Stimulated activated CD4-positive, alpha-beta T cell treated with anti-CD3 and anti-CD28 coated beads, Interleukin-2, amount 100 ng/mL, for 4 hours (primary cell): ENCODE data around the gene ADAT3.
A peak's percentile ranks its signal among the peaks of the same experiment; 100 is the strongest.

Experiments
- DNase-seq: peaks from one replicate; pipeline ENCODE4 v3.0.0-alpha.2; 2020; ENCODE audit warnings: low read depth

ADAT3 gene

GRCh38 chr19:1905110-1905862 is at the start of gene ADAT3, which contains the start of gene SCAMP4:
ADAT3 (plus strand) TSS chr19:1905399; CDS start chr19:1912048, 6,649 bp downstream.
SCAMP4 (plus strand) TSS chr19:1905399; CDS start chr19:1915020, 9,621 bp downstream.
- peak; percentile 98 for DNase-seq

DNA sequence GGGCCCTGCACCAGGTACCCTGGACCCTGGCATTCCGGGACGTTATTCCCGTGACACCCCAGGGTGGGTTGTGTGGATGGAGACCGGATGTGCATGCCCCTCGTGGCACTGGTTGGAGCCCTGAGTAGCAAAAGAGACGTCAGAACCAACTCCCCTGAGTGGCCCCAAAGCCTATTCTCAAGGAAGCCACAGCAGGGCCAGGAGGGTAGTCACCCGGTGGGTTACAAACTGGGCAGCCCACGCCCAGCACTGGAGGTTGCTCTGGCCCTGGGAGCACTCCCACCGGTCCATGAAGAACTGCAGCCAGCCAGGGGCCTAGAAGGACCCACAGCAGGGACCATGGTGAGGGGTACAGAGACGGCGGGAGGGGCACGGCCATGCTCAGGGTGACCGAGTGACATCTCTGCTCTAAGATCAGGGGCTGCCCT is 49.4 kb upstream of the ADAT3 start:
- DNase-seq, result no peak

DNA sequence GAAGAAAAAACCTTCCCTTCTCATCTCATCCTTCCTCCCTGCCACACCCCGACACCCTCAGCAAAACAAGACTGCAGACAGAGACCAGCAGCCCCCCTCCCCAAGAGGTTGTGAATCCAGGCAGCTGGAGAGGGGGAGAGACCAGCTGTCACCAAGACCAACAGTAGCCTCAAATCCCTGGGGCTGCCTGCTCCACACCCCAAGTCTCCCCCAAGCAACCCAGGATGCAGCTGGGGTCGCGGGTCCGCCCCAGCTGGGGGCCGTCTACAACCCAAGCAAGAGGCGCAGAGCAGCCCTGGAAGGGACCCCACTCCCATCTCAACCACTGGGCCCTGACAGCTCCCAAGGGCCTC is 48.9 kb upstream of the ADAT3 start:
- no peak for DNase-seq

GRCh38 chr19:1856698-1857603 is 48.2 kb upstream of the ADAT3 start:
- DNase-seq, result peak; percentile 62

- DNase-seq, result no peak
Measured at GRCh38 chr19:1857648-1858326, 47.4 kb upstream of the ADAT3 start.

- no peak for DNase-seq
Measured at GRCh38 chr19:1858412-1859081, 46.7 kb upstream of the ADAT3 start.

GRCh38 chr19:1859331-1859781 is 45.8 kb upstream of the ADAT3 start:
- no peak for DNase-seq

- DNase-seq, result peak; percentile 51
Measured at GRCh38 chr19:1860042-1860775, 45.0 kb upstream of the ADAT3 start.

GRCh38 chr19:1860821-1861598 is 44.2 kb upstream of the ADAT3 start:
- DNase-seq, result no peak

GRCh38 chr19:1861599-1862031 is 43.6 kb upstream of the ADAT3 start:
- no peak for DNase-seq

- DNase-seq, result no peak
Measured at GRCh38 chr19:1862068-1862423, 43.2 kb upstream of the ADAT3 start.

DNA sequence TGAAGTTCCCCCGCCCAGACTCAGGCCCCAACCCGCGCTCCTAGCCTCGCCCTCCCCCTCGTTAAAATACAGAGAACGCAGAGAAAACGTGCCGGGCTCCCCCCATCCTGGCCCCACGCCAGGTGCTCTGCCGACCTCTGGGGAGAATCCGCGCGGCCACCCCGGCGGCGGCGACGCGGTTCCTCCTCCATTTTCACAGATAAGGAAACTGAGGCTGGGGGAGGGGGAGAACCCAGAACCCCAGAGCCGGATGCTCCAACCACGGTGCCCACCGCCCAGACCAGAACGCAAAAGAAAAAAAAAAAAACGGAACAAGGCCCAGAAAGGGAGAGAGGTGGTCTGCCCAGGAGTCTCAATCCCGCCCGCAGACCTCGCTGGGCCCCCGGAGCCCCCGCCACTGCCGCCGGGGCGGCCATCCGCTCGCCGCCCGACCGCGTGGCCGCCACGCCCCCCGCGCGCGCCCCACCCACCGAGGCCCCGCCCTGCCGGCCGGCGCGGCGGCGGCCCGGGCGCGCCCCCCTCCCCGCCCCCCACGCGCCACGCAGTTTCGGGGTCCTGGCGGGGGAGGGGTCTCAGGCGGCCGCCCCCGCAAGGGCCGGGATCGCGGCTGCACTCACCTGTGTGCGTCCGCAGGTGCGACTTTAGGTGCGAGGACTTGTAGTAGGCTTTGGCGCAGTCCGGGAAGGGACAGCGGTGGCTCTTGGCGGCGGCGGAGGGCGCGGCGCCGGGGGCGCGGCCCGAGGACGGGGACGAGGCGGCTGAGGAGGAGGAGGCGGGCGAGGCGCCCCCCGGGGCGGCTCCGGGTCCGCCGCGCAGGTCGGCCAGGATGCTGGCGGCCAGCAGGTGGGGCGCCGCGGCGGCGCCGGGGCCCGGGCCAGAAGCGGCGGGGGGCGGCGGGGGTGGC is 42.5 kb upstream of the ADAT3 start:
- peak; percentile 36 for DNase-seq

DNA sequence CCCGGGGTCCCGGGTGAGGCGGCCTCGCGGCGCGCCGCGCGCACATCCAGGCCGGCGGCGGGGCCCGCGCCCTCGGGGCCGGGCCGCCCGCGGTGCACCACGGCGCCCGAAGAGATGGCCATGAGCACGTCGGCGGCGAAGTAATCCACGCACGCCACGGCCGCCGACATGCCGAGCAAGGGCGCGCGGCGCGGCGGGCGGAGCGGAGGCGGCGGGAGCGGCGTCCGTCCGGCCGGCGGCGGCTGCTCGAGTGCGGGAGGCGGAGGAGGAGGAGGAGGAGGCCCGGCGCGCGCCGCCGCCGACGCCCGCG is 41.9 kb upstream of the ADAT3 start, which contains the start of gene KLF16:
KLF16 (minus strand) TSS at position 252 of the 310 bp plus-strand sequence; CDS start at position 170, 82 bp downstream.
- no peak for DNase-seq

DNA sequence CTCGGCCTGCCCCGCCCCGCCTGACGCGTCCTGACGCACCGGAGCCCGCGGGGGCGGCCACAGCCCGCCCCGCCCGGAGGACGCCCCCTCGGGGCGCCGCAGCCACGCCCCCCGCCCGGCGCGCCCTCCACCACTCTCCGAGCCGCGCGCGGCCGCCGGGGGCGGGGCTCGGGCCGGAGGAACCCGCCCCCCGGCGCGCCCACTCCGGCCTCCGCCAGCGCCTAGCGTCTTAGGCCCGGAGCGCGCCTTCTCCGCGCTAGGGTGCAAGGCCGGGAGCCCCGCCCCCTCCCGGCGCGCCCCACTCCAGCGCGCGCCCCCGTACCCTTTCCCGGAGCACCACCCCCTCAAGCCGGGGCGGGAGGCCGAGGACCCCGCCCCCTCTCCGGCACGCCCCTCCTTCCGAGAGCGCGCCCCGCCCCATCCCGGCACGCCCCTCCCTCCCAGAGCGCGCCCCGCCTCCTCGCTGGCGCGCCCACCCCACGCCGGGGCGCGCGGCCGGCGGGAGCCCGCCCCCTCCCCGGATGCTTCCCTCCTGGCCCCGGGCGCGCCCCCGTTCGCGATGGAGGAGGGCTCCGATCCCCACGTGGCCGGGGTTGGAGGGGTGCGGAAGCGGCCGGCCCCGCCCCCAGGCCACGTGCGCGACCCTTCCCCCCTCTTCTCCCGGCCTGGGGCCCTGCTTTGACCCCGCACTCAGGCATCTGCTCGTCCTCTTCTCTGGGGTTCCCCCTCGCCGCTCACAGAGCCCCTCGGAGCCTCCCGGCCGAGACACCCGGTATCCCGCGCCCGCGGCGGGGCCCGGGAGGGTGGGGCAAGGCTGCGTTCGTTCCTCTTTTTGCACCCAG is 41.3 kb upstream of the ADAT3 start:
- DNase-seq, result peak; percentile 94

GRCh38 chr19:1864480-1865171 is 40.6 kb upstream of the ADAT3 start:
- DNase-seq, result peak; percentile 52

DNA sequence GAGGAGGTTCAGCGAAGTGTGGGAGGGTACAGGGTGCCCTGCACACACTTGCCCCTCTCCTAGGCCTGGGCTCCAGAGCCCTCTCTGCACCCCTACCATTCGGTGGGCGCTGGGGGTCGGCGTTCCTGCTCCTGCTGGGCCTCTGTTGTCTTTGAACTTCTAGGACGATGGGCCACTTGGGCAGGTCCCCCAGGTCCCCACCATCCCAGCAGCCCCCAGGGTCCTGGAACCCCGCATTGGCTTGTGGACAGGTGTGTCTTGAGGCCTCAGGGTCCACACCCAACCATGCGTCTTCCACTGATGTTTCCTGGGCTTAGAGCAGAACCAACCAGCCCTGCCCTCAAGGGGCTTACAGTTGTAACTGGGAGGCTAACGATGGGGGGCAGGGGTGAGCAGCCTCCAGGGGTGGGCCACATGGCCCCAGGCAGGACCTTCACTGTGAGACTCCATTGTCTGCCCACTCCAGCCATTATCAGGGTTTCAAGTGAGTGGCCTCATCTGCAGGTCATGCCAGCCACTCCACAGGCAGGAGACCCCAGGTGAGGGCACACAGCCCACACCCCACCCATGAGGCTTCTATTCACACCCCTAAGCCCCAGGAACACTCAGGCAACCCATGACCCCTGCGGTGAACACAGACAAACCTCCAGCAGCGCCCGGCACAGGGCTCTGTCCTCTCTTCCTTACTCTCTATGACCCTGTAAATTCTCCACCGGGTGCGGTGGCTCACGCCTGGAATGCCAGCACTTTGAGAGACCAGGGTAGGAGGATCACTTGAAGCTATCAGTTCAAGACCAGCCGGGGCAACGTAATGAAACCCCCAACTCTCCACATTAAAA is 39.8 kb upstream of the ADAT3 start:
- no peak for DNase-seq
